Medulla oblongata (tissue), 1 donor: ENCODE measurements around the gene MARCOL.
"Not testable (repeated sequence)": the region's sequence is repeated elsewhere in the genome, so short reads cannot be mapped to it uniquely, and the experiment has no call there.

Source experiments
- DNase-seq: peaks from one replicate; pipeline ENCODE4 v3.0.0-alpha.2; 2015; ENCODE audit errors: extremely low spot score

MARCOL gene

GRCh38 chr5:148267962-148268361 is 29.6 kb downstream of the MARCOL start:
- no peak for DNase-seq

- DNase-seq = no peak
These were observed 30.2 kb downstream of the MARCOL start, which contains the start of gene SPINK13 for GRCh38 chr5:148268566-148268965. TSS of gene SPINK13 (plus strand) at chr5:148268794. CDS start at chr5:148270073, 1,279 bp downstream.

GRCh38 chr5:148275129-148275528 is 36.8 kb downstream of the MARCOL start:
- DNase-seq = not testable (repeated sequence)

GRCh38 chr5:148280893-148281292 is 42.6 kb downstream of the MARCOL start:
- DNase-seq = not testable (repeated sequence)

- DNase-seq = not testable (repeated sequence)
These were observed 43.0 kb downstream of the MARCOL start for GRCh38 chr5:148281336-148281735.

- DNase-seq = peak; percentile 36
These were observed 52.2 kb downstream of the MARCOL start for GRCh38 chr5:148290271-148291195.
